HG03520 (cell line): ENCODE measurements around the gene SLC17A5.
"Not testable (repeated sequence)": the region's sequence is repeated elsewhere in the genome, so short reads cannot be mapped to it uniquely, and the experiment has no call there.

Experiments
- ATAC-seq: cut with Tn5 transposase; IDR thresholded peaks from one replicate; pipeline ENCODE4 v1.9.1; 2021; ENCODE audit warnings: mild to moderate bottlenecking, moderate library complexity; ENCODE audit not compliant: unreplicated experiment

The SLC17A5 gene

GRCh38 chr6:73569121-73569520, 84.7 kb downstream of the SLC17A5 start:
- ATAC-seq, result no peak

GRCh38 chr6:73566954-73567591, 86.7 kb downstream of the SLC17A5 start:
- ATAC-seq, result no peak

- ATAC-seq, result not testable (repeated sequence)
These were observed 87.3 kb downstream of the SLC17A5 start for GRCh38 chr6:73566486-73566871.

- ATAC-seq, result no peak
These were observed 87.9 kb downstream of the SLC17A5 start for GRCh38 chr6:73565767-73566485.

GRCh38 chr6:73564578-73565345, 89.0 kb downstream of the SLC17A5 start:
- ATAC-seq, result no peak

GRCh38 chr6:73562558-73562957, 91.2 kb downstream of the SLC17A5 start:
- ATAC-seq, result no peak

GRCh38 chr6:73560853-73561407, 92.9 kb downstream of the SLC17A5 start:
- peak; percentile 64 for ATAC-seq

GRCh38 chr6:73560182-73560732, 93.5 kb downstream of the SLC17A5 start:
- peak; percentile 51 for ATAC-seq

- not testable (repeated sequence) for ATAC-seq
These were observed 94.4 kb downstream of the SLC17A5 start for GRCh38 chr6:73559399-73559794.

- no peak for ATAC-seq
These were observed 95.0 kb downstream of the SLC17A5 start for GRCh38 chr6:73558624-73559398.

- ATAC-seq, result no peak
These were observed 97.0 kb downstream of the SLC17A5 start for GRCh38 chr6:73556836-73557235.

- ATAC-seq, result not testable (repeated sequence)
These were observed 98.3 kb downstream of the SLC17A5 start for GRCh38 chr6:73555380-73555949.

- ATAC-seq, result not testable (repeated sequence)
These were observed 102.7 kb downstream of the SLC17A5 start for GRCh38 chr6:73551115-73551514.

GRCh38 chr6:73548458-73549446, 105.0 kb downstream of the SLC17A5 start:
- no peak for ATAC-seq

GRCh38 chr6:73547036-73547435, 106.8 kb downstream of the SLC17A5 start:
- ATAC-seq, result no peak
